ENCODE results near the gene UGT1A1. TPM values are rescaled to one million over a fixed set of nuclear protein-coding genes. Genes with fewer than 3 reads are reported as not detected.

The UGT1A1 gene
- total RNA-seq, 1 experiment from 2014 or later = not detected

GRCh38 chr2:233810385-233810784, 50.3 kb downstream of the UGT1A1 start:
- no peaks in the 10 kb centered on the region for H4K20me1 ChIP-seq (ENCODE audit: control insufficient read depth, insufficient read depth, insufficient read length)
- no peaks in the 10 kb centered on the region for H3K79me2 ChIP-seq (ENCODE audit: insufficient read depth, low read length)
- no peak overlapping the region for H3K9ac ChIP-seq (ENCODE audit: extremely low read depth, insufficient read length, low read length)
- Mint-ChIP-seq H3K9me3 (peaks cover 0 to 2% of the 10 kb centered on the region in 2 experiments; a peak in 2 of 5 replicates), H3K27me3 (ENCODE audit: low read depth) (peaks cover 15% of the 10 kb centered on the region), H3K4me1 (no peaks in the 10 kb centered on the region), H3K4me3 (no peak overlapping the region), H3K36me3 (ENCODE audit: insufficient read depth in 1 of 3, low read depth in 3 of 3) (no peaks in the 10 kb centered on the region), H3K27ac (no peak overlapping the region)
- H4K5ac ChIP-seq (ENCODE audit: insufficient read length, low read depth, low read length) = no peak overlapping the region
- no peak overlapping the region for H2BK120ac ChIP-seq (ENCODE audit: low read depth, low read length, poor library complexity, severe bottlenecking)
- no peak overlapping the region for H3K18ac ChIP-seq (ENCODE audit: insufficient read length, low read depth, low read length)
- H3K27ac ChIP-seq (ENCODE audit: insufficient read length, low read depth, low read length) = no peak overlapping the region
- no peaks in the 10 kb centered on the region for H3K9me3 ChIP-seq (ENCODE audit: control insufficient read depth, low read depth, low read length)
- no peak overlapping the region for H4K91ac ChIP-seq (ENCODE audit: insufficient read length, low read depth, low read length)
- H3K4me1 ChIP-seq (ENCODE audit: insufficient read depth, low read length) = no peaks in the 10 kb centered on the region
- no peak overlapping the region for H2BK15ac ChIP-seq (ENCODE audit: low read depth, low read length)
- no peak overlapping the region for H3K4me2 ChIP-seq (ENCODE audit: insufficient read depth, insufficient read length, low read length)
- H2BK5ac ChIP-seq (ENCODE audit: insufficient read length, low read length) = no peak overlapping the region
- H3K56ac ChIP-seq (ENCODE audit: insufficient read length, low read depth, low read length) = no peak overlapping the region
- H3K23me2 ChIP-seq (ENCODE audit: insufficient read length, low read depth, low read length, poor library complexity, severe bottlenecking) = no peaks in the 10 kb centered on the region
- no peaks in the 10 kb centered on the region for H3K27me3 ChIP-seq (ENCODE audit: insufficient read depth, low read length)
- no peak overlapping the region for H2AK5ac ChIP-seq (ENCODE audit: insufficient read length, low read length)
- H3K23ac ChIP-seq (ENCODE audit: insufficient read length, low read depth, low read length) = no peak overlapping the region
- no peak overlapping the region for H2BK12ac ChIP-seq (ENCODE audit: insufficient read length, low read depth, low read length)
- no peak overlapping the region for H2AFZ ChIP-seq (ENCODE audit: low read length)
- H4K8ac ChIP-seq (replicated peaks; ENCODE audit: insufficient read length, low read depth, low read length) = no peak overlapping the region
- no peaks in the 10 kb centered on the region for H3K79me1 ChIP-seq (ENCODE audit: insufficient read depth, low read depth, low read length, poor library complexity, severe bottlenecking)
- no CpG with 5 or more reads among the region's 6 CpGs for WGBS (ENCODE audit: extremely low coverage, insufficient read length, low lambda C conversion rate)
- no peak for DNase-seq
- no peak overlapping the region for H3K14ac ChIP-seq (ENCODE audit: insufficient read depth, low read length)
- no peak overlapping the region for H2BK20ac ChIP-seq (ENCODE audit: low read depth, low read length, poor library complexity, severe bottlenecking)
- TF ChIP-seq, protein P1, sequence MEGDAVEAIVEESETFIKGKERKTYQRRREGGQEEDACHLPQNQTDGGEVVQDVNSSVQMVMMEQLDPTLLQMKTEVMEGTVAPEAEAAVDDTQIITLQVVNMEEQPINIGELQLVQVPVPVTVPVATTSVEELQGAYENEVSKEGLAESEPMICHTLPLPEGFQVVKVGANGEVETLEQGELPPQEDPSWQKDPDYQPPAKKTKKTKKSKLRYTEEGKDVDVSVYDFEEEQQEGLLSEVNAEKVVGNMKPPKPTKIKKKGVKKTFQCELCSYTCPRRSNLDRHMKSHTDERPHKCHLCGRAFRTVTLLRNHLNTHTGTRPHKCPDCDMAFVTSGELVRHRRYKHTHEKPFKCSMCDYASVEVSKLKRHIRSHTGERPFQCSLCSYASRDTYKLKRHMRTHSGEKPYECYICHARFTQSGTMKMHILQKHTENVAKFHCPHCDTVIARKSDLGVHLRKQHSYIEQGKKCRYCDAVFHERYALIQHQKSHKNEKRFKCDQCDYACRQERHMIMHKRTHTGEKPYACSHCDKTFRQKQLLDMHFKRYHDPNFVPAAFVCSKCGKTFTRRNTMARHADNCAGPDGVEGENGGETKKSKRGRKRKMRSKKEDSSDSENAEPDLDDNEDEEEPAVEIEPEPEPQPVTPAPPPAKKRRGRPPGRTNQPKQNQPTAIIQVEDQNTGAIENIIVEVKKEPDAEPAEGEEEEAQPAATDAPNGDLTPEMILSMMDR (conservative IDR thresholded peaks at IDR 0.05) = no peak
- no peak overlapping the region for H3K4ac ChIP-seq (ENCODE audit: low read depth, low read length)
- H3T11ph ChIP-seq (ENCODE audit: low read length) = no peak overlapping the region
